ENCODE measurements around the gene HOXB7.
A peak's percentile ranks its signal among the peaks of the same experiment; 100 is the strongest.

The HOXB7 gene

GRCh38 chr17:48610282-48611211, at the start of gene HOXB7:
Gene HOXB7, minus strand, starts transcription at chr17:48611017. Its CDS starts 99 bp downstream, at chr17:48610918.
- peak; percentile 64 for DNase-seq

- no peak for DNase-seq
Measured at GRCh38 chr17:48655913-48656312, 45.1 kb upstream of the HOXB7 start.

GRCh38 chr17:48649741-48650140, 38.9 kb upstream of the HOXB7 start:
- no peak for DNase-seq

GRCh38 chr17:48647963-48648245, 37.1 kb upstream of the HOXB7 start:
- DNase-seq = no peak

GRCh38 chr17:48647103-48647962, 36.5 kb upstream of the HOXB7 start:
- no peak for DNase-seq

GRCh38 chr17:48646183-48647102, 35.6 kb upstream of the HOXB7 start:
- peak; percentile 44 for DNase-seq

- no peak for DNase-seq
Measured at GRCh38 chr17:48645639-48646182, 34.9 kb upstream of the HOXB7 start.

- no peak for DNase-seq
Measured at GRCh38 chr17:48644910-48645557, 34.2 kb upstream of the HOXB7 start.

GRCh38 chr17:48644159-48644558, 33.3 kb upstream of the HOXB7 start:
- no peak for DNase-seq

- no peak for DNase-seq
Measured at GRCh38 chr17:48643697-48644012, 32.8 kb upstream of the HOXB7 start.

GRCh38 chr17:48642843-48643696, 32.3 kb upstream of the HOXB7 start:
- no peak for DNase-seq

GRCh38 chr17:48642059-48642842, 31.4 kb upstream of the HOXB7 start:
- DNase-seq = no peak

GRCh38 chr17:48641541-48642058, 30.8 kb upstream of the HOXB7 start:
- no peak for DNase-seq

- no peak for DNase-seq
Measured at GRCh38 chr17:48640858-48641180, 30.0 kb upstream of the HOXB7 start.

GRCh38 chr17:48639982-48640857, 29.4 kb upstream of the HOXB7 start:
- no peak for DNase-seq

- no peak for DNase-seq
Measured at GRCh38 chr17:48639136-48639535, 28.3 kb upstream of the HOXB7 start.

GRCh38 chr17:48637323-48638260, 26.8 kb upstream of the HOXB7 start:
- DNase-seq = no peak

All from CD4-positive, alpha-beta T cell treated with Interleukin-21 for 1 hour (primary cell).